Raji (cell line): ENCODE measurements around the gene WNT11.

ENCODE experiments used
- POLR2A ChIP-seq: IDR thresholded peaks from 2 replicates; pipeline ENCODE4 v1.6.1; 2011; ENCODE audit warnings: low read depth, low read length, control low read depth; ENCODE audit not compliant: insufficient read depth

Gene WNT11

GRCh38 chr11:76233196-76233921, 27.1 kb upstream of the WNT11 start:
- no peak for TF ChIP-seq POLR2A

- no peak for TF ChIP-seq POLR2A
These were observed 25.8 kb upstream of the WNT11 start for GRCh38 chr11:76232026-76232665.

GRCh38 chr11:76231121-76231738, 24.9 kb upstream of the WNT11 start:
- TF ChIP-seq POLR2A, result no peak

DNA sequence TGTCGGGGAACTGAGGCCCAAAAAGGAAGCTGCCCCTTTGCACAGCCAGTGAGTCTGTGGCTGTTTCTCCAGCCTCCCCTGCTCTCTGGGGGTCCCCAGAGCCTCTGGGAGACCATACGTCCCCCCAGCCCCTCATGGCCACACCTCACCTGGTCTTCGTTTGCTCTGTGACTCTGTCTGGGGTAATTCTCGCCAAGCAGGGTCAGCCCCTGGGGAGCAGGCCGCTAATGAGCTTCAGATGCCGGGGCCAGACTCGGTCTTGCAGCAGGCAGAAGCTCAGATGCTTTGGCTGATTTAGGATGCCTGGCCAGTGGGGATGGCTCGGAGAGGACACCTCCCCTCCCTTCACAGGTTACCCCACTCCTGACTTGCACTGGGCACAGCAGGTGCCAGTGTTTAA, 24.1 kb upstream of the WNT11 start:
- no peak for TF ChIP-seq POLR2A

GRCh38 chr11:76229690-76230240, 23.5 kb upstream of the WNT11 start:
- no peak for TF ChIP-seq POLR2A

GRCh38 chr11:76228875-76229149, 22.5 kb upstream of the WNT11 start:
- TF ChIP-seq POLR2A, result no peak

GRCh38 chr11:76228071-76228874, 22.0 kb upstream of the WNT11 start:
- no peak for TF ChIP-seq POLR2A

- TF ChIP-seq POLR2A, result no peak
These were observed 20.3 kb upstream of the WNT11 start for GRCh38 chr11:76226626-76227025.

- TF ChIP-seq POLR2A, result no peak
These were observed 18.9 kb upstream of the WNT11 start for GRCh38 chr11:76225122-76225611.

GRCh38 chr11:76224461-76225121, 18.3 kb upstream of the WNT11 start:
- TF ChIP-seq POLR2A, result no peak

DNA sequence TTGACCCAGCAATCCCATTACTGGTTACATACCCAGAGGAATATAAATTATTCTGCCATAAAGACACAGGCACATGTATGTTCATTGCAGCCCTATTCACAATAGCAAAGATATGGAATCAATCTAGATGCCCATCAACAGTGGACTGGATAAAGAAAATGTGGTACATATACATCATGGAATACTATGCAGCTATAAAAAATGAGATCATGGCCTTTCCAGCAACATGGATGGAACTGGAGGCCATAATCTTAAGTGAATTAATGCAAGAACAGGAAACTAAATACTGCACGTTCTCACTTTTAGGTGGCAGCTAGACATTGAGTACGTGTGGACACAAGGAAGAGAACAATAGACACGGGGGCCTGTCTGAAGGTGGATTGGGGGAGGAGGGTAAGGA, 15.1 kb upstream of the WNT11 start:
- TF ChIP-seq POLR2A, result no peak

DNA sequence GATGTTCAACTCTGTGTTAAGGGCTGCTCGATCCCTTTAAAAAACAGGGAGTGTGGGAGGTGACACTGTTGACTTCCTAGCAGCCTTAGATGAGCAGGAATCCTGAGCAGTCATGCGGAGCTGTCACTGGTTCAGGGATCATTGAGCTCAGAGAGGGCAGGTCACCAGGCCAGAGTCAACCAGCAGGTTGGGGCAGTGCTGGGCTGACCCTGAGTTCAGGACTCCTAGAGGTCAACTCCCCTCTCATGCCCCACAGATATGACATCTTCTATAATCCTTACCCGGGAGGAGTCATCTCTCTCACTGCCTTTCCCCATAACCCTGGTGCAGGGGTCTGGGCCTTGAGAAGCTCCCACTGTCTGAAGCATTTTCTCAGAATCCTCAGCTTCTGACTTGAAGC, 12.9 kb upstream of the WNT11 start:
- TF ChIP-seq POLR2A, result no peak

- no peak for TF ChIP-seq POLR2A
These were observed 12.3 kb upstream of the WNT11 start for GRCh38 chr11:76218449-76219178.

DNA sequence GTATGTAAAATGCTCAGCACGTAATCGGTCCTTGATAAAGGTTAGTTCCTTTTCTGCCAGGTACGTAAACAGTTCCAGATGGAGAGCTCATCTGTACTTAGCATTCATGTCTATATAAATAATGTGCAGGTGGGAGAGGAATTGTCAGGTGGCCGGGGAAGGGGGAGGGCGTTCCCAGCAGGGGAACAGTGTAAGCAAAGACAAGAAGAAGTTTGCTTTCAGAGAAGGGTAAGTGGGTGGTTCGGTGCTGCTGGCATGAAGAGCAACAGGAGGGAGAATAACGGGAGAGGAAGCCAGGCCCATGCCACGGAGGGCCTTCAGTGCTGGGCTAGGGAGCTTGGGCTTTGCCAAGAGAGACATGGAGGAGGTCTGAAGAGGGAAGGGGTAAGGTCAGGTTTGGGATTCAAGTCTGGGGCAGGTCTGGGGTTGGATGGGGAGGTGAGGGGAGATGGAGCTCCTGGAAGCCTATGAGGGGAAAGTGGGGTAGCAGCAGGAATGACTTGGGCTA, 11.4 kb upstream of the WNT11 start:
- no peak for TF ChIP-seq POLR2A
